Ecto neural progenitor cell (in vitro differentiated cells): Measurements from ENCODE around the gene MPP4.

Source experiments
- DNase-seq: peaks from one replicate; pipeline ENCODE4 v3.0.0-alpha.2; 2018; ENCODE audit warnings: low spot score

MPP4 gene

GRCh38 chr2:201622306-201622970, 76.0 kb downstream of the MPP4 start:
- DNase-seq: no peak

GRCh38 chr2:201621293-201621999, 77.0 kb downstream of the MPP4 start:
- DNase-seq: no peak

- DNase-seq: peak; percentile 50
Measured at GRCh38 chr2:201618744-201619662, 79.4 kb downstream of the MPP4 start.

GRCh38 chr2:201608021-201608420, 90.4 kb downstream of the MPP4 start:
- DNase-seq: no peak

DNA sequence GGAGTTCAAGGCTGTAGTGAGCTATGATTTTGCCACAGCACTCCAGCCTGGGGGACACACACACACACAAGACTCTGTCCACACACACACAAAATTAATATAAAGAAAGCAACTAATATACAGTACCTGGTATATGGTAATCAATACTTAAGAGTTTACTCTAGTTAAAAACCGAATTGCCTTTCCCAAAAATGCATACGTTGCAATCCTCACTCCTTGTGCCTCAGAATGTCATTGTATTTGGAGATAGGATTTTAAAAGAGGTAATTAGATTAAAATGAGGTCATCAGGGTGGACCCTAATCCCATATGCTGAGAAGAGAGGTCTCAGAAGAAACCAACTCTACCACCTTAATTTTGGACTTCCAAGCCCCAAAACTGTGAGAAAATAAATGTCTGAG, 90.9 kb downstream of the MPP4 start:
- no peak for DNase-seq

DNA sequence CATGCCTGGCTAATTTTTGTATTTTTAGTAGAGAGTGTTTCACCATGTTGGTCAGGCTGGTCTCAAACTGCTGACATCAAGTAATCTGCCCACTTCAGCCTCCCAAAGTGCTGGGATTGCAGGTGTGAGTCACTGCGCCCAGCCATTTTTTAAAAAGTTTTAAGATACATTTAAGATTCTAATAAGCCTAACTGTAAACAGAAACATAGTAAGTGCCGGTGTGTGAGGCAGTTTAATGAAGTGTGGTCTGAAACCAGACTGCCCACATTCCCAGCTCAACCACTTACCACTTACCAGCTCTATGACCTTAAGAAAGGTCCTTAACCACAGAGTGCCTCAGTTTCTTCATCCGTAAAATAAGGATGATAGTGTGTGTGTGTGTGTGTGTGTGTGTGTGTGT, 97.5 kb downstream of the MPP4 start:
- no peak for DNase-seq

DNA sequence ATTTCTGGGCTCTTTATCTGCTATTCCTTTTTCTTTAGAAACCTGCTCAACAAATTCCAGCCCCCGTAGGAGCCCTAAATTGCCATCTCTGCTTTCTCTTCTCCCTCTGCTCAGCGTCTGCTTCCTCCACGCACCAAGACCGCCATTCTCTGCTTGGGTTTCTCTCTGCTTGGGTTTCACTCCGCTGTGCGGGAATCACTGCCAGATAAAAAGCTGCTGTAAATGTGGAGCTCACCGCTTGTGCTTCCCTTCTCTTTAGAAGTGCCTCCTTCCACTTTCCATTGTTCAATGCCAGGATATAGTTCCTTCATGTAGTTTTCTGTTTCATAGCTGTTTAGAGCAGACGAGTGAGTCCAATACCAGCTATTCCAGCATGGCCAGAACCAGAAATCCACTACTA, 101.0 kb downstream of the MPP4 start:
- DNase-seq: no peak
